Measurements from ENCODE around the gene HEATR5B.

The HEATR5B gene

GRCh38 chr2:37083873-37084794 lies at the start of gene HEATR5B, which contains the start of gene GPATCH11:
Gene HEATR5B (minus strand): TSS chr2:37084372. CDS start chr2:37083414, 958 bp downstream.
Gene GPATCH11 (plus strand): TSS chr2:37084518. CDS start chr2:37088382, 3,864 bp downstream.
- peak; percentile 93 for DNase-seq

- DNase-seq = no peak
These were observed 48.7 kb upstream of the HEATR5B start for GRCh38 chr2:37132914-37133313.

- DNase-seq = no peak
These were observed 41.2 kb upstream of the HEATR5B start for GRCh38 chr2:37125416-37125815.

GRCh38 chr2:37119157-37119556 lies 35.0 kb upstream of the HEATR5B start:
- DNase-seq = no peak

- no peak for DNase-seq
These were observed 33.4 kb upstream of the HEATR5B start for GRCh38 chr2:37117566-37117965.

- no peak for DNase-seq
These were observed 27.8 kb upstream of the HEATR5B start for GRCh38 chr2:37111958-37112357.

GRCh38 chr2:37110306-37111212 lies 26.4 kb upstream of the HEATR5B start:
- no peak for DNase-seq

GRCh38 chr2:37109523-37109922 lies 25.4 kb upstream of the HEATR5B start:
- DNase-seq = no peak

GRCh38 chr2:37105150-37105549 lies 21.0 kb upstream of the HEATR5B start:
- no peak for DNase-seq

- DNase-seq = no peak
These were observed 20.0 kb upstream of the HEATR5B start for GRCh38 chr2:37104178-37104577.

GRCh38 chr2:37102588-37102987 lies 18.4 kb upstream of the HEATR5B start:
- DNase-seq = no peak

GRCh38 chr2:37100054-37100453 lies 15.9 kb upstream of the HEATR5B start:
- no peak for DNase-seq

GRCh38 chr2:37098416-37099118 lies 14.4 kb upstream of the HEATR5B start:
- no peak for DNase-seq

- no peak for DNase-seq
These were observed 12.4 kb upstream of the HEATR5B start for GRCh38 chr2:37096568-37096967.

- DNase-seq = no peak
These were observed 7.7 kb upstream of the HEATR5B start for GRCh38 chr2:37091873-37092272.

- DNase-seq = no peak
These were observed 5.9 kb upstream of the HEATR5B start for GRCh38 chr2:37090019-37090477.

- DNase-seq = no peak
These were observed 1.6 kb upstream of the HEATR5B start for GRCh38 chr2:37085731-37086147.

- no peak for DNase-seq
These were observed 625 bp upstream of the HEATR5B start for GRCh38 chr2:37084797-37085196.

GRCh38 chr2:37080689-37081088 lies 3.5 kb downstream of the HEATR5B start:
- no peak for DNase-seq

GRCh38 chr2:37080266-37080665 lies 3.9 kb downstream of the HEATR5B start:
- no peak for DNase-seq

GRCh38 chr2:37070931-37071330 lies 13.2 kb downstream of the HEATR5B start:
- no peak for DNase-seq

- DNase-seq = no peak
These were observed 15.5 kb downstream of the HEATR5B start for GRCh38 chr2:37068686-37069085.

- DNase-seq = no peak
These were observed 22.4 kb downstream of the HEATR5B start for GRCh38 chr2:37061776-37062175.

All from NCI-H1092 (cell line).